BJ (cell line): ENCODE results near the gene COQ8A. TPM values are rescaled to one million over a fixed set of nuclear protein-coding genes. Genes with fewer than 3 reads are reported as not detected.

Source experiments
- CTCF ChIA-PET: fragments of 350-600 bp; formaldehyde crosslinking; extraction: SDS; loops from one replicate; lab custom pipeline; 2021; ENCODE audit warnings: antibody characterized with exemption, inconsistent platforms; lab: Yijun Ruan, JAX
- POLR2A ChIA-PET: fragments of 300-600 bp; sonication (Branson Sonifier 250); formaldehyde crosslinking; extraction: SDS; loops from one replicate; lab custom pipeline; 2021; ENCODE audit warnings: antibody characterized with exemption; lab: Charles Lee
- DNase-seq: peaks from one replicate; pipeline ENCODE4 v3.0.0-alpha.2; 2011; ENCODE audit warnings: low read depth
- H3K27me3 ChIP-seq: 2 replicates; pipeline ENCODE4 v1.6.0; 2011; ENCODE audit warnings: low read length; ENCODE audit not compliant: control insufficient read depth, insufficient read depth
- H3K36me3 ChIP-seq: 2 replicates; pipeline ENCODE4 v1.5.1; 2011; ENCODE audit warnings: low read length; ENCODE audit not compliant: control insufficient read depth, insufficient read depth
- H3K4me3 ChIP-seq: 2 replicates; pipeline ENCODE4 v1.5.1; 2011; ENCODE audit warnings: low read depth, mild to moderate bottlenecking, control low read depth, low read length
- CTCF ChIP-seq: IDR thresholded peaks from 2 replicates; pipeline ENCODE4 v1.5.1; 2011; ENCODE audit warnings: low read depth, mild to moderate bottlenecking, control low read depth, inconsistent platforms, low read length, moderate library complexity; ENCODE audit not compliant: insufficient read depth
- polyA plus RNA-seq: library from polyadenylated mRNA; depleted of rRNA; stranded (reverse); fragments of >200 nt; gene quantifications from 2 replicates; pipeline ENCODE4 v1.2.3, GENCODE V29; 2011

COQ8A gene
- polyA plus RNA-seq, 1 experiment = 6.8 TPM

GRCh38 chr1:226958300-226958699 lies 18.2 kb downstream of the COQ8A start:
- H3K27me3 ChIP-seq = no peaks in the 10 kb centered on the region
- CTCF ChIA-PET = interaction anchor here (1.1 kb wide), 1 partner anchor 10 kb away, joined by 3 read pairs; no protein-coding TSS in a partner anchor
- H3K36me3 ChIP-seq = no peaks in the 10 kb centered on the region
- POLR2A ChIA-PET = no interaction called here
- no peak for TF ChIP-seq CTCF
- no peak for DNase-seq
- H3K4me3 ChIP-seq = no peak overlapping the region

DNA sequence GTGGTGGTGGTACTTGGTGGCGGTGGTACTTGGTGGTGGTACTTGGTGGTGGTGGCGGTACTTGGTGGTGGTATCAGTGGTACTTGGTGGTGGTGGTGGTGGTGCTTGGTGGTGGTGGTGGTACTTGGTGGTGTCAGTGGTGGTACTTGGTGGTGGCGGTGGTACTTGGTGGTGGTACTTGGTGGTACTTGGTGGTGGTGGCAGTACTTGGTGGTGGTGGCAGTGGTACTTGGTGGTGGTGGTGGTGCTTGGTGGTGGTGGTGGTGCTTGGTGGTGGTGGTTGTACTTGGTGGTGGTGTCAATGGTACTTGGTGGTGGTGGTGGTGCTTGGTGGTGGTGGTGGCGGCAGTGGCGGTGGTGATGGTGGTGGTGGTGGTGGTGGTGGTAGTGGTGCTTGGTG lies 20.2 kb downstream of the COQ8A start:
- POLR2A ChIA-PET = no interaction called here
- Histone ChIP-seq H3K27me3 (no peaks in the 10 kb centered on the region), H3K36me3 (no peaks in the 10 kb centered on the region), H3K4me3 (no peak overlapping the region)
- DNase-seq = no peak
- CTCF ChIA-PET = no interaction called here
- TF ChIP-seq CTCF = no peak

DNA sequence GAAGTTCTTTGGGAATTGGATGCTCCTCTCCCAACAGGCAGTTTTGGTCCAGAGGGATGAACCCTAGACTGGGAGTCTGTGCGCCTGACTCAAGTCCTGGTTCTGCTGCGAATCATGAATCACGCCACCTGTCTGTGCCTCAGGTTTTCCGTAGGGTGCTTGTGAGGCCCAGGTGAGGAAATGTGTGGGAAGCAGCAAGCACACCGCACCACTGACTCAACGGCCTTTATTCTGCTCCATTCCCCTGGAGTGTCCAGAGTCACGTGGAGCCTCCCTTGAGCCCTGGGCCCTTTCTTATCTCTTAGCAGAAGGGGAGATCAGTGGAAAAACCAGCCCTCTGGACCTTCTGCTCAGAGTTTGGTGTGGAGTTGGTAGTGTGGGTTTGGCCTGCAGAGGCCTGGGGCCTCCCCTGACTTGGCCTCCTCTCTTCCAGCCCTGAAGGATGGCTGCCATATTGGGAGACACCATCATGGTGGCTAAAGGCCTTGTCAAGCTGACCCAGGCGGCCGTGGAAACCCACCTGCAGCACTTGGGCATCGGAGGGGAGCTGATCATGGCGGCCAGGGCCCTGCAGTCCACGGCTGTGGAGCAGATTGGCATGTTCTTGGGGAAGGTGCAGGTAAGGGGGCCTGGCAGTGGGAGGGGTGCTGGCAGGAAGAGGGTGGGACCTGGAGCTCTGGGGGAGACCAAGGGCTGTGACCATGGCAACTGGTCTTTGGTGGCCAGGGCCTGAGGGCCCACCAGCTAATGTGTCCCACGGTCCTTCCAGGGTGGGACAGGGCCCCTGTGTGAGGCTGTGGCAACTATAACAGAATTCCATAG lies 21.1 kb downstream of the COQ8A start:
- POLR2A ChIA-PET = no interaction called here
- CTCF ChIA-PET = interaction anchor here (0.9 kb wide), 1 partner anchor 14 kb away, joined by 3 read pairs; no protein-coding TSS in a partner anchor
- Histone ChIP-seq H3K4me3 (no peak overlapping the region), H3K27me3 (no peaks in the 10 kb centered on the region), H3K36me3 (no peaks in the 10 kb centered on the region)
- TF ChIP-seq CTCF = no peak
- DNase-seq = no peak

DNA sequence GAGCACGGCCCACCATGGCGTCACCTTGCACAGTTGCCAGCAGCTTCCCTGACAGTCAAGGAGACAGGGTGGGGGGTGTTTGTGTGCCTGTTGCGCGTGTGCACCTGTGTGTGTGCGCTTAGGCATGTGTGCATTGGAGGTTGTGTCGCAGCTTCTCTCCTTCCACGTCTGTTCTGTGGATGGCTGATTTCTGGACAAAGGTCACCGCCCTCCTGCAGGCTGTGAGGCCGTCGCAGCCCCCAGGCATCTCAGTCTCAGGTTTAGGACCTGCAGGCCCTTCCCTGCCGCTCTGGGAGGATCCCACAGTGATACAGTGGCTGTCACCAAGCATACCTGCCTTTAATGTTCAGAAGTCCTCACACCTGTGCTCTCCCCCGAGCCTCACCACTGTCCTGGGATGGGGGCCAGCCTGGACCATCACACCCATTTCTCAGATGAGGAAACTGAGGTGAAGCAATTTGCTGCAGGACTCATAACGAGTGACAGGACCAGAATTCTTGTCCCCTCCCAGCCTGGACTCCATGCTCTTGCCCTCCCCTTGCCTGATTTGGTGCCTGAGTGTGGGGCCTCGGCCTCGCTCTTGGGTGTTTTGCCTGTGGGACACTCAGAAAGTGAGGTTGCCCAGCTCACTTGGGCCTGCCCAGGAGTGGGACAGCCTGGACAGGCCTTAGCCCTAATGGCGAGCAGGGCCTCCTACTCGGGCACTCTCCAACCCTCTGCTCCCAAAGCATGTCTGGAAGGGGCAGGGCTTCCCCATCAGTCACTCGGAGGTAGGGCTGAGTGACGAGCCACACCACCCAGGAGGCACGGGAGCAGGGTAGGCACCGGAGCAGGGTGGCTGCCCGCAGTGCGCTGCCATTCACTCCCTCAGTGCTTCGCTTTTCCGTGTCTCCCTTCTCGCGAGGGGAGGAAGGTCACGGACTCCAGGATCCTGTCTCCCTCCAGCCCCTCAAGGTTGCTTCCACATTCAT lies 22.6 kb downstream of the COQ8A start:
- ChIA-PET CTCF (interaction anchor here (0.9 kb wide), 1 partner anchor 12 kb away, joined by 3 read pairs; no protein-coding TSS in a partner anchor), POLR2A (no interaction called here)
- H3K27me3 ChIP-seq = no peaks in the 10 kb centered on the region
- TF ChIP-seq CTCF = no peak
- no peak overlapping the region for H3K4me3 ChIP-seq
- no peak for DNase-seq
- H3K36me3 ChIP-seq = no peaks in the 10 kb centered on the region; the same call in 1 of the 2 replicates

DNA sequence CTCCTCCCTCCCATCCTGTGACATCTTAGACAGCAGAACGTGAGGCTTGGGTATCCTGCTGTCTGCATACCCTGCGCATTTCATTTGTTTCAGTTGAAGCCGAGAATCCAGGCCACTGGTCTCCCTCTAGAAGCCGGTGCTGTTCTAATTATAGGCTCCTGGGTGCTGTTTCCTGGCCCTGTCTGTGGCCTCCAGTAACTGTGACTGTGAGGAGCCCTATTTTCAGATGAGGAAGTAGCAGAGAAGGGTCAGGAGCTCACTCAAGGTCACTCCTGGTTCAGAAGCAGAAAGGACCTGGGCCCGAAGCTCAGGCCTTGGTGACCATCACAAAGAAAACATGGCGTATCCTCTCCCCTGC lies 24.0 kb downstream of the COQ8A start:
- no peak for TF ChIP-seq CTCF
- CTCF ChIA-PET = no interaction called here
- POLR2A ChIA-PET = no interaction called here
- no peaks in the 10 kb centered on the region; the same call in 1 of the 2 replicates for H3K36me3 ChIP-seq
- no peak for DNase-seq
- H3K27me3 ChIP-seq = no peaks in the 10 kb centered on the region
- H3K4me3 ChIP-seq = no peak overlapping the region
